SK-N-SH treated with all-trans-retinoic acid at 6 μM for 48 hours (cell line): ENCODE results near the gene IBSP.

Experiments
- ATAC-seq: fragments of 200-7000 bp; cut with Tn5 transposase; 3 replicates; pipeline ENCODE4 v1.9.1; 2020; ENCODE audit warnings: mild to moderate bottlenecking, moderate library complexity
- ARNTL ChIP-seq: fragments of 450-650 bp; formaldehyde crosslinking; IDR thresholded peaks from 2 replicates; pipeline ENCODE4 v1.5.0; 2020; ENCODE audit warnings: low read depth, mild to moderate bottlenecking, moderate library complexity, borderline replicate concordance
- BACH2 ChIP-seq: fragments of 250-450 bp; sonication (Bioruptor Pico); IDR thresholded peaks from 2 replicates; pipeline ENCODE4 v1.9.0; 2021; ENCODE audit warnings: mild to moderate bottlenecking, borderline replicate concordance
- CREB5 ChIP-seq: fragments of 250-450 bp; sonication (Bioruptor Pico); IDR thresholded peaks from 2 replicates; pipeline ENCODE4 v1.5.1; 2020; ENCODE audit warnings: low read depth, mild to moderate bottlenecking, moderate library complexity
- CSDC2 ChIP-seq: fragments of 250-450 bp; sonication (Bioruptor Pico); IDR thresholded peaks from 2 replicates; pipeline ENCODE4 v1.5.0; 2020; ENCODE audit warnings: mild to moderate bottlenecking, moderate library complexity
- ISL1 ChIP-seq: fragments of 250-450 bp; sonication (Bioruptor Pico); IDR thresholded peaks from 2 replicates; pipeline ENCODE4 v2.1.2; 2022; ENCODE audit warnings: mild to moderate bottlenecking, moderate library complexity
- OSR1 ChIP-seq: fragments of 250-450 bp; sonication (Bioruptor Pico); IDR thresholded peaks from 2 replicates; pipeline ENCODE4 v1.8.0; 2022; ENCODE audit warnings: moderate library complexity, mild to moderate bottlenecking, inconsistent platforms
- PATZ1 ChIP-seq: fragments of 250-450 bp; sonication (Bioruptor Pico); IDR thresholded peaks from 2 replicates; pipeline ENCODE4 v1.8.0; 2020; ENCODE audit warnings: mild to moderate bottlenecking, moderate library complexity, borderline replicate concordance
- POU6F1 ChIP-seq: fragments of 250-450 bp; sonication (Bioruptor Pico); IDR thresholded peaks from 2 replicates; pipeline ENCODE4 v1.8.0; 2021; ENCODE audit warnings: low read depth, mild to moderate bottlenecking, moderate library complexity, borderline replicate concordance
- PPARA ChIP-seq: fragments of 250-450 bp; sonication (Bioruptor Pico); IDR thresholded peaks from 2 replicates; pipeline ENCODE4 v1.5.0; 2020; ENCODE audit warnings: mild to moderate bottlenecking, borderline replicate concordance
- RARB ChIP-seq: fragments of 250-450 bp; sonication (Bioruptor Pico); IDR thresholded peaks from 2 replicates; pipeline ENCODE4 v1.8.0; 2021; ENCODE audit warnings: mild to moderate bottlenecking, moderate library complexity
- SNAI2 ChIP-seq: fragments of 250-450 bp; sonication (Bioruptor Pico); IDR thresholded peaks from 2 replicates; pipeline ENCODE4 v1.5.0; 2020; ENCODE audit warnings: mild to moderate bottlenecking, moderate library complexity
- TCF4 ChIP-seq: fragments of 250-450 bp; sonication (Bioruptor Pico); IDR thresholded peaks from 2 replicates; pipeline ENCODE4 v1.8.0; 2021; ENCODE audit warnings: mild to moderate bottlenecking, moderate library complexity, borderline replicate concordance
- TOX ChIP-seq: fragments of 250-450 bp; sonication (Bioruptor Pico); IDR thresholded peaks from 2 replicates; pipeline ENCODE4 v1.8.0; 2021; ENCODE audit warnings: mild to moderate bottlenecking, moderate library complexity, borderline replicate concordance
- ZC3H10 ChIP-seq: fragments of 250-450 bp; sonication (Bioruptor Pico); IDR thresholded peaks from 2 replicates; pipeline ENCODE4 v1.5.1; 2021; ENCODE audit warnings: mild to moderate bottlenecking, moderate library complexity
- ZFP3 ChIP-seq: fragments of 250-450 bp; sonication (Bioruptor Pico); IDR thresholded peaks from 2 replicates; pipeline ENCODE4 v1.5.0; 2020; ENCODE audit warnings: mild to moderate bottlenecking, moderate library complexity
- ZFP30 ChIP-seq: fragments of 450-650 bp; formaldehyde crosslinking; IDR thresholded peaks from 2 replicates; pipeline ENCODE4 v1.5.0; 2022; ENCODE audit warnings: mild to moderate bottlenecking, moderate library complexity
- ZNF565 ChIP-seq: fragments of 450-650 bp; formaldehyde crosslinking; conservative IDR thresholded peaks from 2 replicates; pipeline ENCODE4 v1.5.0; 2020; ENCODE audit warnings: low read depth, mild to moderate bottlenecking, moderate library complexity
- ZNF8 ChIP-seq: fragments of 450-650 bp; formaldehyde crosslinking; IDR thresholded peaks from 2 replicates; pipeline ENCODE4 v1.5.0; 2020; ENCODE audit warnings: mild to moderate bottlenecking, moderate library complexity
- TF ChIP-seq, protein P1 (sequence below): fragments of 250-450 bp; sonication (Bioruptor Pico); IDR thresholded peaks from 2 replicates; pipeline ENCODE4 v1.5.0; 2020; ENCODE audit warnings: mild to moderate bottlenecking, moderate library complexity

IBSP gene

GRCh38 chr4:87781569-87781968 is 17.8 kb upstream of the IBSP start (continued):
- no peak for TF ChIP-seq PATZ1 (CRISPR knock-in tag)

GRCh38 chr4:87783781-87784180 is 15.6 kb upstream of the IBSP start:
- no peak for ATAC-seq
- TF ChIP-seq ZFP3 (CRISPR knock-in tag) = no peak
- TF ChIP-seq, protein P1, sequence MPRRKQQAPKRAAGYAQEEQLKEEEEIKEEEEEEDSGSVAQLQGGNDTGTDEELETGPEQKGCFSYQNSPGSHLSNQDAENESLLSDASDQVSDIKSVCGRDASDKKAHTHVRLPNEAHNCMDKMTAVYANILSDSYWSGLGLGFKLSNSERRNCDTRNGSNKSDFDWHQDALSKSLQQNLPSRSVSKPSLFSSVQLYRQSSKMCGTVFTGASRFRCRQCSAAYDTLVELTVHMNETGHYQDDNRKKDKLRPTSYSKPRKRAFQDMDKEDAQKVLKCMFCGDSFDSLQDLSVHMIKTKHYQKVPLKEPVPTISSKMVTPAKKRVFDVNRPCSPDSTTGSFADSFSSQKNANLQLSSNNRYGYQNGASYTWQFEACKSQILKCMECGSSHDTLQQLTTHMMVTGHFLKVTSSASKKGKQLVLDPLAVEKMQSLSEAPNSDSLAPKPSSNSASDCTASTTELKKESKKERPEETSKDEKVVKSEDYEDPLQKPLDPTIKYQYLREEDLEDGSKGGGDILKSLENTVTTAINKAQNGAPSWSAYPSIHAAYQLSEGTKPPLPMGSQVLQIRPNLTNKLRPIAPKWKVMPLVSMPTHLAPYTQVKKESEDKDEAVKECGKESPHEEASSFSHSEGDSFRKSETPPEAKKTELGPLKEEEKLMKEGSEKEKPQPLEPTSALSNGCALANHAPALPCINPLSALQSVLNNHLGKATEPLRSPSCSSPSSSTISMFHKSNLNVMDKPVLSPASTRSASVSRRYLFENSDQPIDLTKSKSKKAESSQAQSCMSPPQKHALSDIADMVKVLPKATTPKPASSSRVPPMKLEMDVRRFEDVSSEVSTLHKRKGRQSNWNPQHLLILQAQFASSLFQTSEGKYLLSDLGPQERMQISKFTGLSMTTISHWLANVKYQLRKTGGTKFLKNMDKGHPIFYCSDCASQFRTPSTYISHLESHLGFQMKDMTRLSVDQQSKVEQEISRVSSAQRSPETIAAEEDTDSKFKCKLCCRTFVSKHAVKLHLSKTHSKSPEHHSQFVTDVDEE (CRISPR knock-in tag) = no peak
- no peak for TF ChIP-seq BACH2 (CRISPR knock-in tag)
- TF ChIP-seq CSDC2 (CRISPR knock-in tag) = no peak
- no peak for TF ChIP-seq ARNTL
- TF ChIP-seq ZNF8 (CRISPR knock-in tag) = no peak
- no peak for TF ChIP-seq ISL1
- no peak for TF ChIP-seq ZNF565 (CRISPR knock-in tag)
- no peak for TF ChIP-seq ZFP30 (CRISPR knock-in tag)
- no peak for TF ChIP-seq PPARA (CRISPR knock-in tag)

DNA sequence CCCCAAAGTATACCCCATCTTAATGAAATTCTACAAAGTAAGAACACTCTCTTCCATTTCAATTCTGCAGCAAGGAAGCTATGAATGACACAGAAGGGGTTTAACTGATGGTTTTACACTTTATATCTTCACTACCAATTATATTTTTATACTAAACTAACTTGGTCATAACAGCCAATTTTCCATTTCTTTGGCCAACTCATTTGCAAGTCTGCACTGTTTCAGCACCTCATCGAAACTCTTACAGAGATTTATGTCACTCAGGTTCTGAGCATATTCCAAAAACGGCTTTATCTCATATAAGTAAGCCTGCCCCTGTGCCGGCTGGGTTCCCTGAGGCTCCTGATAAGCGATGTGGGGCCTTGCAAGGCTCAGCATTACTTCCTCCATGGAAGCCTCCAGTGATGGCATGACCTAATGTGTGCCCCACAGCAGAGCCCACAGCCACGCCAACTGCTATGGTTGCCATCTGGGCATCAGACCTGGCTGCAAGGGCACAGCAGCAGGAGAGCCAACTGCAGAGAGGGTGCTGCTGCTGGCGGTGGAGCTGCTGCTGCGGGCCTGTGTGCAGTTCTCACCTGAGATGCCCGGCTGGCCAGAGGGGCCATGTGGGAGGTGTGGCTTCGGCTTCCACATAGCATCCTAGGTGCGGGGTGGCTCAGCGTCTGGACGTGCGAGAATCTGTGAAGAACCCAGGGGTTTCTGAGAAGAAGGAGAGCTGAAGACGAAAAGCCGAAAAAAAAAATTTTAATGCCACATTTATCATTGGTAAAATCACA is 13.4 kb upstream of the IBSP start:
- ATAC-seq = no peak
- no peak for TF ChIP-seq SNAI2 (CRISPR knock-in tag)

DNA sequence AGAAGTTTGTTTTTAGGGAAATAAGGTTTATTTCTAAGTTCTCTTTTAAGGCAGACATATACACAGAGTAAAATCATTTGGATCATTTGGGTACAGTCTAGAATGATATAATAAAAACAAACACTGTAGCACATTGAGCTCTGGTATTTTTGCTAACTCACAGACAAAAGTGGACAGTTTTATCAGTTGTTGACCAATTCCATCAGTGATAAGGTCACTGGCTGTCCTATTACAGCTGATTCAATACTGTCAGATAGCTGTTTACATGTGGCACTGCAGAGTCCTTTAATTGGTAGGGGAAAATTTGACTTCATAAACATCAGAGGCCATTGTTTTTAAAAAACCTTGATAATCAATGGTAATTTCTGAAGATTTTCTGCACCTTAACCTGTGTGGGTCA is 3.5 kb downstream of the IBSP start:
- ATAC-seq = no peak
- TF ChIP-seq CREB5 = no peak
- TF ChIP-seq TOX = no peak
- TF ChIP-seq TCF4 (CRISPR knock-in tag) = no peak
- TF ChIP-seq ZFP30 (CRISPR knock-in tag) = no peak
- TF ChIP-seq ISL1 = no peak
- no peak for TF ChIP-seq OSR1 (CRISPR knock-in tag)
- no peak for TF ChIP-seq SNAI2 (CRISPR knock-in tag)
- no peak for TF ChIP-seq RARB (CRISPR knock-in tag)
- no peak for TF ChIP-seq BACH2 (CRISPR knock-in tag)
- TF ChIP-seq CSDC2 (CRISPR knock-in tag) = no peak
- no peak for TF ChIP-seq ZC3H10 (CRISPR knock-in tag)
- TF ChIP-seq POU6F1 (CRISPR knock-in tag) = no peak
- TF ChIP-seq PATZ1 (CRISPR knock-in tag) = no peak
- no peak for TF ChIP-seq ZNF565 (CRISPR knock-in tag)
